NCI-H524 treated with DMSO at 0.1 percent for 48 hours (cell line): ENCODE data around the gene PRDM5.

Experiments
- DNase-seq: peaks from one replicate; lab custom pipeline; 2025; lab: John Stamatoyannopoulos, UW

PRDM5 gene

DNA sequence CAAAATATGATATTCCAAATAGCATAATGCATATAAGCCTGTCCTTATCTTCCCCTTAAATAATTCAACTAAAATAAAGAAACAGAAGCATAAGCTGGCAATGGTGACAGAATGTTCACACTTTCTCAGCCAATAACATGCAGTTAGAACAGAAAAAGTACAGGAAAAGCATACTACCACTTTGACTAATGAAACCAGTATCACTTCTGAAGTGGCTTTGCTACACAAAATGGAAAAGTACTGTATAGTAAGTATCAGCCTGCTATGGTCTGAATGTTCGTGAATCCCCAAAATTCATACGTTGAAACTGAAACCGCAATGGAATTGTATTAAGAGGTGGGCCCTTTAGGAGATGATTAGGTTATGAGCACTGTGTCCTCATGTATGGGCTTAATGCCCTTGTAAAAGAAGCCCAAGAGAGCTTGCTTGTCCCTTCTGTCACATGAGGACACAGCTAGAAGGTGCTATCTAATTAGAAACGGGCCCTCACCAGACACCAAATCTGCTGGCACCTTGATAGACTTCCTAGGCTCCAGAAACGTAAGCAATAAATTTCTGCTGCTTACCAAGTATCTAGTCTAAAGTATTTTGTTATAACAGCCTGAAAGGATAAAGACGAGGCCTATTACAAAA lies 102.6 kb downstream of the PRDM5 start:
- DNase-seq = no peak

DNA sequence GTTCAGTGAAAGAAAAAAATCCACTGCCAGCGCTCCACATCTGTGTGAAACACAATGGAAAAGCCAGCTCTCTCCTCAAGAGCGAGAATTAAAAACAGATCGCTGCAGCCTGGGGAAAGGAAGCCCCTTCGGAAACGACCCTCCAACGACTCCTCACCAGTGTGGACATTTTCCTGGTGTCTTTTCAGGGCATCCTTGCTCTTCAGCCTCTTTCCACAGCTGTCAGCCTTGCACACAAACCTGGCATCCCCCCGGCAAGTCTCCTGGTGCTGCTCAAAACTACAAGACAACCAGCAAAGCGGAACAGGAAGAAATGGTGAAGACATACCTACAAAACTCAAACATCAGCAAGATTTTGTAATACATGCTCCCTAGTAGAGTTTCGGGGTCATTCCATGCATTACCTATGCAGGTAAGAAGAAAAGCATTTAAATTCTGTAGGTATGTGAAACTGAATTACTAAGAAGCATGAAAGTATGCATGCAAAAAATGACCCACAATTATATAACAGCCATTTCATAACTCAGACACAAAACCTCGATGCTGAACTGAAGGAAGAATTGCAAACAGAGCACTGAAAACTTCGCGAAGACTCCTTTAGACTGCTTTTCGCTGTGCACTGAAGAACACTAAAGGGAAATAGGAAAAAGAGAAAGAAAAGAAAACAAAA lies 106.1 kb downstream of the PRDM5 start:
- DNase-seq = no peak

DNA sequence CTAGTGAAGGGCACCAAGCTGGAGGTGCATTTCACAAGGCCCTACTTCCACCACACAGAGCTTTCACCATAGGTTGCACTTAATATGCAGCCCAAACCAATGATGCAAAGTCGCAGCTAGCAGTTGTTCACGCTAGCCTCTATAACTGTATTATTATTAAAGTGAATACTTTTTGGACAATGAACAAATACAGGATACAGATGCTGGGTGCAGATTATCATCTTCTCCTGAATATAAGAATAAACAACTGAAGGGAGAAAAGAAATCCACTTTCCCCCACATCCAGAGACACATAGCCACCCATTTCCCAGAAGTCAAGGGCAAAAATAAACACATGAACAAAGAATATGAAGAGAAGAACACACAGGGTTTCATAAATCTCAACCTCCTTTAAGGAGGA lies 107.2 kb downstream of the PRDM5 start:
- no peak for DNase-seq

DNA sequence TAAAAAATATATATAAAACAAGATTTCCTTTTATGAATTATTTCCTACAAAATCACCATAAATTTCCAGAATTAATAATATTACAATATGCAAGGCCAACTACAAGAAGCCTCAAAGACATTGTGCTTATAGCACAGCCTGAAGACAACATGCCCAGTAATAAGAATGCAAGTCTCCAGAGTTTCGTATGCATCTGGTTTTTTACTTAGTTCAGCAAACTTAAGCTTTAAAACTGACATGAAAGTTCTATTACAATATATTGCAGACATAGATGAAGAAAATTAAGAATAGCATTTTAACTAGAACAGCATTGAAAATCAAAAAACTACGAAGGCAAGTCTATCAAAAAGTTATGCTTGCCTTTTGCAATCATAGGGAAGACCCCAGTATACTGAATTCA lies 107.6 kb downstream of the PRDM5 start:
- DNase-seq = no peak

DNA sequence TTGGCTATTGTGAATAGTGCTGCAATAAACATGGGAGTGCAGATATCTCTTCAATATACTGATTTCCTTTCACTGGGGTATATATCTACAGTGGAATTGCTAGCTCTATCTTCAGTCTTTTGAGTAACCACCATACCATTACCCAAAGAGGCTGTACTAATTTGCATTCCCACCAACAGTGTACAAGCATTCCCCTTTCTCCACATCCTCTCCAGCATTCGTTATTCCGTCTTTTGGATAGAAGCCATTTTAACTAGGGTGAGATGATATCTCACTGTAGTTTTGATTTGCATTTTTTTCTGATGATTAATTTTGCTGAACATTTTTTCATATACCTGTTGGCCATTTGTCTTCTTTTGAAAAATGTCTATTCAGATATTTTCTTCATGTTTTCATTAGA lies 110.3 kb downstream of the PRDM5 start:
- DNase-seq = no peak

DNA sequence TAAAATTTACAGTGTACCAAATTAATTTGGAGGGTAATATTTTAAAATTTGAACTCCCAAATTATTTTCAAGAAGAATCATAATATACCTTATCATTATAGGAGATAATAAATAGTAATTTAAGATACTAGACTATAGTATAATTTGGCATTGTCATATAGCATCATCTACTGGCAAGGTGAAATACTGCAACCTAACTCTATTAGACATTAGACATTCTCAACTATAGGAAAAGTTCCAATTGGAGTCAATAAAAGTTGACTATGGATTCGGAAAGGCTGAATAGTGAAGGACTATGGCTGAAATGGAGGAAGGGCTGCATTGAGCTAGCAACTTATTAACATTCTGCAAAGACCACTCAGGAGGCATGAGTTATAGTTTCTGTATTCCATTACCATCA lies 113.0 kb downstream of the PRDM5 start:
- no peak for DNase-seq

DNA sequence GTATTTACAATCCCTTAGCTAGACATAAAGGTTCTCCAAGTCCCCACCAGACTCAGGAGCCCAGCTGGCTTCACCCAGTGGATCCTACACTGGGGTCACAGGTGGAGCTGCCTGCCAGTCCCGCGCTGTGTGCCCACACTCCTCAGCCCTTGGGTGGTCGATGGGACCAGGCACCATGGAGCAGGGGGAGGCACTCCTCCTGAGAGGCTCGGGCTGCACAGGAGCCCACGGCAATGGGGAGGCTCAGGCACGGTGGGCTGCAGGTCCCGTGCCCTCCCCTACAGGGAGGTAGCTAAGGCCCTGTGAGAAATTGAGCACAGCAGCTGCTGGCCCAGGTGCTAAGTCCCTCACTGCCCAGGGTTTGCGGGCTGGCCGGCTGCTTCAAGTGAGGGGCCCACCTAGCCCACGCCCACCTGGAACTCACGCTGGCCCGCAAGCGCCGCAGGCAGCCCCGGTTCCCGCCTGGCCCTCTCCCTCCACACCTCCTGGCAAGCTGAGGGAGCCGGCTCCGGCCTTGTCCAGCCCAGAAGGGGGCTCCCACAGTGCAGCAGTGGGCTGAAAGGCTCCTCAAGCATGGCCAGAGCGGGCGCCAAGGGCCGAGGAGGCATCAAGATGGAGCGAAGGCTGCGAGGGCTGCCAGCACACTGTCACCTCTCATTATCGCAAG lies 113.9 kb downstream of the PRDM5 start:
- DNase-seq = no peak

DNA sequence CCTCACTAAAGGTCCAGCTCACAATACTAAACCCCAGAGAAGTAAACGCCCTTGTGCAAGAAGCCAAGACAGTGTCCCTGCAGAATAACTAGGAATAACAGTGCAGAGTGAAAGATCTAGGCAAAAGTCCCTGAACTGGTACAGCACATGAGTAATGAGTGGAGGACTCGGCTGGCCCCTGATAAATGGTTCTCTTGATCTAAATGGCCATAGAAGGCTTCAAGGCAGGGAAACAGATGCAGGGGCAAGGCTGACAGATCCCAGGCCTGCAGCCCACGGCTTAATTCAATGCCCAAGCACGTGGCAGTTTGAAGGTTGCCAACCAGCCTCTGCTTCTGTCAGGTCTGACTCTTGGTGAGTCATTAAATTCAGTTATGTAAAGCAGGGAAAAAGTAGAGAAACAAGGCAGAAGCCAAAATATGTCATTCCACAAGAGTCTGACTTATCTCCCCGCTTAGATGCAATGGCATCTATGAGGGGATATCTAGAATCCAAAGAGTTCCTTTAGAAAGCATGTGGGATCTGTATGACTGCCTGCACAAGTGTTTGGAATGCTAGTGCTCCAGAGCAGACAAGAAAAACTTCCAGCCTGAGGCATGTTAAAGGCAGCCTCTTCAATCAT lies 121.3 kb downstream of the PRDM5 start:
- DNase-seq = no peak

DNA sequence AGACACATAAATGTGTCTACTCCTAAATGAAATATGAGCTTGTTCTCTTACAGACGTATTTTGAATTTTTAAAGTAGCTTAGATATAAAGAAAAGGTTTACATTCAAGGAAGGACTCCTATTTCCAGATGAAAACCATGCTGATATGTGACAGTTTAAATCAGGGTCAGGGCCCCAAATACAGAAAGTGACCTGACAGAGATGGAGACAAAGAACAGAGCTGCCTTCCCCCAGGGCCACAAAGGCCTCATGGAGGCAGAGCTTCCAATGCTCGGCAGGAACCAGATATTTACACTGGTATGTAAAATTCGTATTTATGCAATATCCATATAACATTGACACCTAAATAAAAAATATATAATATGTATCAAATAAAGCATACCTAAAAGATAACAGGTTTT lies 124.0 kb downstream of the PRDM5 start:
- DNase-seq = no peak

DNA sequence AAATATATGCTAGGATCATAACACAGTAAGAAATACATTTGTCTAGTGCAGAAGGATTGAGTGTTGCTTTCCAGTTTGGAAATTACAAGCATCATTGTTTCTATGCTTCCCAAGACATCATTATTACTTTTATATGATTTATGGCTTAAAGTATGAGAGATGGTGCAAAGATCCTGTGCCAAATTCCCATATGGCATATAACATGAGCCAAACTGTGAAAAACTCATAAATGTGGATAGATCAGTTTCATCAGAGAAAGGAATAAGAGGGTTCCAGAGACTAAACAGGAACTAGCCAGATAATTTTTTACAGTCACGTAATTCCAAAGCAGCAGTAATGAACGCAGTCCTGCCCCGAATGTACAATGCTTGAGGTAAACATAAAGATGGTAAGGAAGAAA lies 126.3 kb downstream of the PRDM5 start:
- no peak for DNase-seq

DNA sequence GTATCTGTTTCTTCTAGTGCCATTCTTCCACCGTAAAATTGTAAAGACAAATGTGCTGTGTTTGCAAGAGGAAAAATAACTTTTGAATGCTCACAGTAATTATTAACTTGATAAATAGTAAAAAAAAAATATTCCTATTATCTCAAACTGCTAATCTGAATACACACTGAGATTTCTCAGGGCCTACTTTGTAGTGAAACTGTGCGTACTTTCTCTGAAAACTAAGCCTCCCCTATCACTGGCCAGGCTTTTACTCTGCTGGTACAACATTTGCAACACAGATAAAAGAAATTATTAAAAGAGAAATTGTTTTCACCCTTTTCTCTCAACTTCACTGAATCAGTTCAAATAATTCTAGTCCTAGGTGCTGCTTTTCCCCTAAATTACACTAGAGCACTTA lies 137.3 kb downstream of the PRDM5 start:
- DNase-seq = no peak

DNA sequence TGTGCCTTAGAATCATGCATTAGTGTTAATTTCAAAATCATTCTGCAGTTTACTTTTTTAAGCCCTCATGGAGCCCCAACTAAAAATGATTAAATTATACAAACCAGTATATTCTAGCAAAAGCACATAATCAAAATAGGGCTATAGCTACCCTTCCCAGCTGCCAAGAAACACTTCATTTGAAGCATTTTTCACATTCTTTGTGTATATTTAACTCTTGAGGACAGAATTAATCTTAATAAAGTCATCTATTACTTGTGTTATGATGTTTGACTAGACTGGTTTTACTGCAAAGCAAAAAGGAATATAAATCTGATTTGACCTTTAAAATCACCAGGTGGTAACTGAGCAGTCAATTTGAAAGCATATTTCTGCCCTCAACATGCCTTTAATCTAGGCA lies 145.1 kb downstream of the PRDM5 start:
- no peak for DNase-seq

DNA sequence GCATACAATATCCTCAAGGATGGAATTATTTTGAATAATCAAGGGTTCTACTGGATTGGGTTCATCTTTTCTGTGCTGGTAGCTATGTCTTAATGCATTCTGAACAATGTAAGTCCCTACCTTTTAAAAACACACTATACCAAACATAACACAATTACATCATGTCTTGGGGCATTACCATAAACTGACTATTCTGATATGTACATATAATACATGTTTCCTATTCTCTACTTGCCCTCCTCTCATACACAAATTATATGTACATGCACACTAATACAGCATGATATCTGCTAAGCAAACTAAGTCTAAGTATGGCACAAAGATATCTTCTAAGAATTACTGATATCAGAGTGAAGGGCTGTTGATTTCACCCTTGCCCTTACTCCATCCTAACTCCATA lies 147.1 kb downstream of the PRDM5 start:
- DNase-seq = no peak

DNA sequence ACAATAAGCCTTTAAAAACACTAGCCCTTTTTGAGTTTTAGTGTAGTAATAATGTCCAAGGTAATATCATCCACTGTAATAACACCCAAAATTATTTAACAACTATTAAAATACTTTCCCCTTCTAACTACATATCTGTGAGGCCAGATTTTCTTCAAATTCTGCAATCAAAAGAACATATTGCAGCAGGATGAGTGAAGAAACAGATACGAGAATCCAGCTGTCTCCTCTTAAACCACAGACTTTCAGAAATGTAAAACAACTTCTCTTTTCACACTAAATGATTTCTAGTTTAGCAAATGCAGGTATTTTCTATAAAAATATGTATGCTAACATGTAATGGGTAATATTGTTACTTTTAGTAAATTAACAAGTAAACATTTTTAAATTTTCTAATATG lies 148.9 kb downstream of the PRDM5 start:
- DNase-seq = no peak

DNA sequence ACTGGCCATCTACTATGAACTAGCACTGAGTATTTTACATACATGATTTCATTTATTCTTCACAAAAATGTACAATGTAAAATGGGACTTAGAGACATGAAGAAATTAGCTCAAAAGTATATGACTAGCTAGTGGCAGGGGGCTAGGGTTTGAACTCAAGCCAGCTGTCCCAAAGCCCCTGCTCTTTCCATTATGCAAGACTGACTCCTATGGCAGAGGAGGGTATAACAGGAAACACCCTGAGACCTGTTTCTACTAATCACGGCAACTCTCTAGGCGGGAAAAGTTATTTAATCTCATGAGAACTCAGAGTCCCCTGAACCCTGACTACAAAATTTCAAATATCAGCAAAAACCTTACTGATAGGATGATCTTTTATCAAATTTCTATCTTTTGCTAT lies 150.6 kb downstream of the PRDM5 start:
- DNase-seq = no peak

DNA sequence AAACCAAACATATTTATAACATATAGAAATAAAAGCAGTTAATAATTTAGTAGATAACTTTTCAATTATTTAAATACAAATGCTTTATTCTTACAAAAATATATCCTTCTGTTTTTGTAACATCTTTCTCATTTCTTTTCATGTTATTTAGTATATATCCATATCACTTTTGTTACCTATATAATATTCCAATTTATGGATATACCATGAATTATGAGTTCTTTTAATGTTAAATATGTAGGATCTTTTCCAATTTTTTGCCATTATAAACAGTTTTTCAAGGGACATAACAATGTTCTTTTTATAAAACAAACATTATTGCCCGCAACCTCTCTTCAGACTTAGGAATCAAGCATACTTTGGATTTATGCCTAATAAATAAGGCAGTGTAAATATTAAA lies 151.6 kb downstream of the PRDM5 start:
- DNase-seq = no peak

DNA sequence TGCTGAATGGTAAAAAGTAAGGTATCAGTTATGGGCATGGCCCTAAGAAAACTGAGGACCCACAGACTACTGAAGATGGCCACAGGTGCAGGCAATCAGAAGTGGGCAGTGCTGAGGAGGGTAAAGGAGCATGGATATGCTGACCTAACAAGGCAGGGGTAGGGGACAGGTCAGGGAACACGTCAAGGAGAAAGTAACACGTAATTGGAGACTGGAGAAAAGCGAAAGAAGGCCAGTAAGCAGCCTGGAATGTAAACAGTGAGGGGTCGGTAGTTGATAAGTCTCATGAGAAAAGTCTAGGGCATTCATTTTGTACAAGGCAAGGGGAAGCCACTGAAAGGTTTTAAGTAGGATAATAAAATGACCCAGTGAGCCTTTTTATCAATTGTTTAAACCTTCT lies 153.3 kb downstream of the PRDM5 start:
- no peak for DNase-seq

DNA sequence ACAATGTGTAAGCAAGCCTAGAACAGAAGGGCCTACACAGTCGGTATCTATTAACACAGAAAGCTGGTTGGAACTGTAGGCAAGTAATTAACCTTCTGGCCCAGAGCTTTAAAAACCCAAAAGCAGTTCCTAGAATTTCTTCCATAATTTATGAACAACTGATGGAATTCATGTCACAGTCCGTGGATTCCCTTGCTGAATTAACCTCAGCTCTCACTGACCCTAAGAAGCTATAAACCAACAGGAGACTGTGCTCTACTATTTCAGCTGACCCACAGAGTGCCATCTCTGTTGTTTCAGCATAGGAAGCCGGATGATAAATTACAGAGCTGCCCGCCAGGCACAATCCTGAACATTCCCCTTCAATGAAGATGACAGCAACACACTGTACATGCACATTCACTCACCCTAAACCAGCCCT lies 157.3 kb downstream of the PRDM5 start:
- DNase-seq = no peak

DNA sequence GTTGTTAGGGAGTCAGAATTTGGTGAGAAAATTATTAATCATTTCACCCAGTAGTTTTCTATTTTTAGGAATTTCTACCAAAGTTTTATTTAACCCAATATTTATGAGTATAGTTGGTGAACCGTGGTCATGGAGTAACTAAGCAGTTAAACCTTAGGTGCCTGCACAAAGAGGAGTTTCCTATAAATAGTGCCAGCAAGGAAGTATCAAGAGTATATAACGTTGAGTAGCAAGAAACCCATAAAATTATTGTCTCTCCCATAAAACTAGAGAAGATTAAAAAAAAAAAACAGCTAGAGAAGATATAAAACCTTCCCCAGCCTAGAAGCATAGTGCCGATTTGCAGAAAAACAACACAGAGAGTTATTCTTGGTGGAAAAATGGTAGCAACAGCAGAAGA lies 158.9 kb downstream of the PRDM5 start:
- no peak for DNase-seq

DNA sequence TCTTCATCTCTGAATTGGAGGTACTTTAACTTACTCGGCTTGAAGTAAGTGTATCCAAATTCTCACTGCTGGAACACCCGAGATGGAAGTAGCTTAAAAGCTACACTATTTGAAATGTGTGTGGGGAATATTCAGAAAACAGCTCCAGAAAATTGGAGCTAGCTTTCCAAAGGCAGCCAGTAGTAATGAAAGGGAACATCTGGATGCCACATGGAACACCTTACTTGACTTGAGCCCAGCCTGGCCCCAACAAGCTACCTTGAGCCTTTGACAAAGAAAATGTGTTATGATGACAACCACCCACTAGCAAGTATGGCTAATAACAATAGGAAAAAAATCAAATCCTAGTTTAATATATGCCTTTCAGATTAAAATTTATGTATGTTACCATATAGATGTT lies 161.5 kb downstream of the PRDM5 start:
- DNase-seq = no peak

DNA sequence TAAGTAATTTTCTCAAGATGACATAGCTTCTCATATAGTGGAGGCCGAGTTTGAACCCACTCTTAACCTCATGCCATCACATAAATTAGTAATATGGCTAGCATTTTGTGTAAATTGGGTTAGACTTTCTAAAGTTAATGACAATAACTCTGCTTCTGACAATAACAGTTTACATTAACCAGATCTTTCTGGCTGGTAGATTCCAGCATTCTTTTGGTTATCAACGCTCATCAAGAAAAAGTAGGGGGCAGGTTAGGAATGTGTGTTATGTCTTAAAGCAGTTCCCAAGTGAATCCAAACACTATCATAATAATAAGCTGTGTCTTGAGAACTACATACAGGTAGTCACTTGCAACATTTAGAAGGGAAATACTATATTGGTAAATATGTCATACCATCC lies 162.5 kb downstream of the PRDM5 start:
- DNase-seq = no peak

DNA sequence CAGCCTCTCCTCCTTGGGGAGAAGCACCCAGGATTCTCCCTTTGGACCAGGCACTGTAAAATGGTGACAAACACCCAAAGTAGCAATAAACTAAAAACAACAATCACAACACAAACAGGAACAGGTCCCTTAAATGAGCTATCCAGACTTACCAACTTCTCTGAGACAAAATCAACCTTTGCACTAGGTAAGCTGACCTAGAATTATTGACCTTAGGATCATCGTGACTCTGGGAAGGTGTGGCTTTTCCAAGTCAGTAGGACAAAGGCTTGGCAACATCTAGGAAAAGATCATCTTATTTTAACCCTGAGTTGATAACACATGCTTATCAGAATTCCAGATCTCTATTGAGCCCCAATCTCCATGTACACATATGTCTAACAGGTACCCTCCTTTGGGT lies 166.7 kb downstream of the PRDM5 start:
- DNase-seq = no peak

DNA sequence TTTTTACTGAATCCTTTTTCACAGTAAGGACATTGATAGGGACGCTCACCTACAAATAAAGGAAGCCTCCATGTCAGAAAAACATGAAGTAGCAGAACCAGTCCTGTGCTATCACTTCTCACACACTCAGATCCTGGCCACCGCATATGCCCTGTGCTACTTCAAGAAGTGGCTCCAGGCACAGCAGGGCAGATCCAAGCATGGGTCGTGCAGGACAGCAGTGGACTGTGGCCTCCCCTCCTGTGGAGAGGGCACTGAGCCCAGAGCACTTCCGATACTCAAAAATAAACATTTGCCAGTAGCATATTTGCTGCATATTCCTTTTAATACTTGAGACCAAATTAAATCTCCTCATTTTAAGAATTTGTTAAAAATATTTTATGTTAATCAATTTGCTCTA lies 167.9 kb downstream of the PRDM5 start:
- no peak for DNase-seq
